ENCODE data around the gene SAP130.

SAP130 gene

DNA sequence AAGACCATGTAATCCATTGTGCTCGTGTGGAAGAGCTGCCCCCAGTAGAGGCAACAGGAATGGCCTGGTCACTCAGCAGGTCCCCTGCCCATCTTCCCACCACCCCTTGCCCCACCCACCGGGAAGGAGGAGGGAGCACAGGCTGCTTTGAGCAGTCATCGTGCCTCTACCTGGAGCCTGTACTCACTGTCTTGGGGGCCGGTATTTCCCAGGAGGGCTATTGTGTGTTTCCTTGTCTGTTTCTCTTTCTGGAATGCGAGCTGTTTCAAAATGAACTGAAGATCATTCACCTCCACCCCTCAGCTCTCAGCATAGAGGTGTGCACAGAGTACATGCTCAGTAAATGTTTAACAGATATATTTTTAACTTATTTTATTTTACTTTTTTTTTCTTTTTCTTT lies 134.4 kb downstream of the SAP130 start:
- no peak for DNase-seq (ENCODE audit: low spot score)

DNA sequence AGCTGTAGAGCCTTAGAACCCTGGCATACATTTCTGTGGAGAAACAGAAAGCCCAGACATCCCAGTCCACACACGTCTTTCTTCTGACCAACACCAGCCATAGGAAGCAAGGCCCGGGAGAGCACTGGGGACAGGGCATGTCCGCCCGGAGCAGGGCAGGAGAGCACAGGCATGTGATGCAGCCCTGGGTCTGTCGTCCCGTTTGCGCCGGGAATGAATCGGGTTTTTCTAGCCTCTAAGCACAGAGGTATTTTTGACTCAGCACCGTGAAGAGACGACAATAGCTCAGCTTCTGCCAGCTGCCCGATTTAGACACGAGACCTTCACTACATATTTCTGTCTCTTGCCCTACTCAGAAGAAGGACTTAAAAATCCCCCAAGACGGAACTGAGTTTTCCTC lies 134.8 kb downstream of the SAP130 start:
- DNase-seq (ENCODE audit: low spot score): no peak

DNA sequence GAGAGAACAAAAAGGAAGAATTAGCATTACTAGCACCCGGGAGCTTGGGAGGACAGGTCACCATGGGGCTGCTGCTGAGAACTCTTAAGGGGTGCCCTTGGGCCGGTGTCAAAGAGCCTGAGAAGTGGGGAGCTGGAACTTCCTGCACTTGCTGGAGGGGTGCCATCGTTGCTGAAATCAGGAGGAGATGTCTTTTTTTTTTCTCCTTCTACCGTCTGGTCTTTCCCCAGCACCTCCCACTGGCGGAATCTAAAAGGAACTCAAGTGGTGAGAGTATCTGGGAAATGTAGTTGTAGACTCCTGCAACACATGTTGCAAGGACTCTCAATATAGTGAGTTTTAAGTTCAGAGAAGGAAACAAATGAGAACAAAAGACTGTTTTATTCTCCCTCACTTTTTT lies 136.0 kb downstream of the SAP130 start:
- DNase-seq (ENCODE audit: low spot score): no peak
